ENCODE measurements around the gene ACADM. TPM values are rescaled to one million over a fixed set of nuclear protein-coding genes. Genes with fewer than 3 reads are reported as not detected.

The ACADM gene
- total RNA-seq, 1 donor from 2014 or later = 42.1 TPM

DNA sequence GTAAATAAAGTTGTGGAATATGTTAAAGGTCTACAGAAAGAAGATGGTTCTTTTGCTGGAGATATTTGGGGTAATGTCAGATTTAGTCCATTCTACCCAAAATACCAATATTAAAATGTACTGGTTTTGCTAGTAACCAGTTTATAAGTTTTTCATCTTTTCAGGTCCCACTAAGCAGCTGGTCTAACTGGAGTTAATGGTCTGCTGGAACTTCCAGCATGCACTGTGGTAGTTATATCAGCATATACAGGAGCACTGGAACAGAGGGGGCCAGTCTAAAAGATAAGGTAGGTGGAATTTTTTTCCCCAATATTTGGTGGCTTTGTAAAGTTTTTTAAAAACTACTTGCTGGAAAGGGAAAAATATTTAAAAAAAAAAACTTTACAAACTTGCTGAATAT lies 65.5 kb downstream of the ACADM start:
- Histone ChIP-seq H3K36me3 (peaks cover 65% of the 10 kb centered on the region), H3K9me3 (no peaks in the 10 kb centered on the region), H3K27me3 (no peaks in the 10 kb centered on the region), H3K4me1 (peaks cover 44% of the 10 kb centered on the region), H3K4me3 (no peak overlapping the region), H3K27ac (no peak overlapping the region)
- intact Hi-C loops (cut with DNase I) = no loop called here
- DNase-seq = no peak
- TF ChIP-seq, protein P1, sequence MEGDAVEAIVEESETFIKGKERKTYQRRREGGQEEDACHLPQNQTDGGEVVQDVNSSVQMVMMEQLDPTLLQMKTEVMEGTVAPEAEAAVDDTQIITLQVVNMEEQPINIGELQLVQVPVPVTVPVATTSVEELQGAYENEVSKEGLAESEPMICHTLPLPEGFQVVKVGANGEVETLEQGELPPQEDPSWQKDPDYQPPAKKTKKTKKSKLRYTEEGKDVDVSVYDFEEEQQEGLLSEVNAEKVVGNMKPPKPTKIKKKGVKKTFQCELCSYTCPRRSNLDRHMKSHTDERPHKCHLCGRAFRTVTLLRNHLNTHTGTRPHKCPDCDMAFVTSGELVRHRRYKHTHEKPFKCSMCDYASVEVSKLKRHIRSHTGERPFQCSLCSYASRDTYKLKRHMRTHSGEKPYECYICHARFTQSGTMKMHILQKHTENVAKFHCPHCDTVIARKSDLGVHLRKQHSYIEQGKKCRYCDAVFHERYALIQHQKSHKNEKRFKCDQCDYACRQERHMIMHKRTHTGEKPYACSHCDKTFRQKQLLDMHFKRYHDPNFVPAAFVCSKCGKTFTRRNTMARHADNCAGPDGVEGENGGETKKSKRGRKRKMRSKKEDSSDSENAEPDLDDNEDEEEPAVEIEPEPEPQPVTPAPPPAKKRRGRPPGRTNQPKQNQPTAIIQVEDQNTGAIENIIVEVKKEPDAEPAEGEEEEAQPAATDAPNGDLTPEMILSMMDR (IDR thresholded peaks at IDR 0.05) = no peak
- no peak for ATAC-seq

DNA sequence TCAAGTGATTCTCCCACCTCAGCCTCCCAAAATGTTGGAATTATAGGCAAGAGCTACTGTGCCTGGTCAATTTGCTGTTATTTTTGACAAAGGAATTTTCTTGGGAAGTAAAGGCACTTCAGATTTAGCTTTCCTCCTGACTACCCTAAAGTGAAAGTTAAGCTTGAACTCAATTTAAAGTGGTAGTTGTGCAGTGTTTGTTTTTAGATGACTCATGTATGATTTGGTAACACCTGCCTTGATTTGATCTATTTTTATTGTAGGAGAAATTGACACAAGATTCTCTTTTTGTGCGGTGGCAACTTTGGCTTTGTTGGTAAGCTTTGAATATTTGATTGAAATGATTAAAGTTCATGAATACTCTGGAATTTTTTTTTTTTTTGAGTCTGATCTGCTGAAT lies 66.5 kb downstream of the ACADM start:
- H3K27ac ChIP-seq = no peak overlapping the region
- TF ChIP-seq, protein P1 (IDR thresholded peaks at IDR 0.05) = no peak
- intact Hi-C loops (cut with DNase I) = no loop called here
- no peaks in the 10 kb centered on the region for H3K9me3 ChIP-seq
- no peak for DNase-seq
- H3K4me1 ChIP-seq = peaks cover 44% of the 10 kb centered on the region
- peaks cover 75% of the 10 kb centered on the region for H3K36me3 ChIP-seq
- H3K4me3 ChIP-seq = no peak overlapping the region
- peak; percentile 45 for ATAC-seq
- no peaks in the 10 kb centered on the region for H3K27me3 ChIP-seq

DNA sequence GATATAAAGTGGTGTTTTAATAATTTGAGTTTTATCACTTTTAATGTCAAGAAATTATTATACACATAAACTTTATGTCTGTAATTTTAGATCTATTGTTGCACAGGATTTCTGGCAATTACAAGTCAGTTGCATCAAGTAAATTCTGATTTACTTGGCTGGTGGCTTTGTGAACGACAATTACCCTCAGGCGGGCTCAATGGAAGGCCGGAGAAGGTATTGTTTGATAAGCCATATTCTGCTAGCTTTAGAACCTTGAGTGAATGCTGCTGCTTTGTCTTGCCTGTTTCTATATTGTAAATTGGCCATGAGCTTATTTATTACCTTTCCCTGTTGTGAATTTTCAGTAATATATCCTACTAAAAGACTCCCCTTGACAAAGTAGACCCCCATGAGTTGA lies 67.6 kb downstream of the ACADM start:
- Histone ChIP-seq H3K4me1 (peaks cover 42% of the 10 kb centered on the region), H3K4me3 (no peak overlapping the region), H3K27ac (no peak overlapping the region), H3K9me3 (no peaks in the 10 kb centered on the region), H3K27me3 (no peaks in the 10 kb centered on the region), H3K36me3 (peaks cover 86% of the 10 kb centered on the region)
- TF ChIP-seq, protein P1 (IDR thresholded peaks at IDR 0.05) = no peak
- intact Hi-C loops (cut with DNase I) = no loop called here
- ATAC-seq = no peak
- no peak for DNase-seq

DNA sequence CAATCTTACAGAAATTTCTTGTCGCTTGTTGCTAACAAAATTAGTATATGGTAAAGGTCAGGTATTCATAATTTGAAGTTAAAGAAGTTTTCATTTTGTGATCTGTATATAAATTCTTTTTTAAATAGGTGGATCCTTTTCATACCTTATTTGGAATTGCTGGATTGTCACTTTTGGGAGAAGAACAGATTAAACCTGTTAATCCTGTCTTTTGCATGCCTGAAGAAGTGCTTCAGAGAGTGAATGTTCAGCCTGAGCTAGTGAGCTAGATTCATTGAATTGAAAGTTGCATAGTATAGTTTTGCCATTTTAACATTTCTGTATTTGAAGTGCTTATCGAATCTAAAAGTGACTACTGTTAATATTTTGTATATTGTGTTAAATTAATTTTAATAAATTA lies 69.9 kb downstream of the ACADM start:
- DNase-seq (no peak), ATAC-seq (no peak)
- intact Hi-C loops (cut with DNase I) = no loop called here
- Histone ChIP-seq H3K36me3 (peaks cover 81% of the 10 kb centered on the region), H3K9me3 (no peaks in the 10 kb centered on the region), H3K4me1 (peaks cover 20% of the 10 kb centered on the region), H3K27ac (no peak overlapping the region), H3K27me3 (no peaks in the 10 kb centered on the region), H3K4me3 (no peak overlapping the region)
- TF ChIP-seq, protein P1 (IDR thresholded peaks at IDR 0.05) = no peak

DNA sequence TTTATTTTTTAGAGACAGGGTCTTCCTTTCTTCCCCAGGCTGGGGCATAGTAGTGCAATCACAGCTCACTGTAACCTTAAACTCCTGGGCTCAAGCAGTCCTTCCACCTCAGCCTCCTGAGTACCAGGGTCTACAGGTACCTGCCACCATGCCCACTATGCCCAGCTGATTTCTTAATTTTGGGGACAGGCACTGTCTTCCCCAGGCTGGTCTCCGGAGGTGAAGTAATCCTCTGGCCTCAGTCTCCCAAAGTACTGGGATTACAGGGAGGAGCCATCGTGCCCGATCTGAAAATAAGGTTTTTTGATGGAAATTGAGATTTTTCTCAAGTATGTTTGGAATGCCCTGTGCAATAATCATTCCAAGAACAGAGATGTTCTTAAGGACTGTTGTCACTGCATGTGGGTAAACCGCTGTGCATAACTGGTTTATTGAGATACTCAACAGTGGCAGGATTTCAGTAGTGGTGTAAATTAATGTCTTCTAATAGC lies 71.2 kb downstream of the ACADM start:
- H3K27me3 ChIP-seq = no peaks in the 10 kb centered on the region

More for the DNA sequence above, 71.2 kb downstream of the ACADM start:
- no peaks in the 10 kb centered on the region for H3K9me3 ChIP-seq
- ATAC-seq (no peak), DNase-seq (no peak)
- no peak overlapping the region for H3K27ac ChIP-seq
- intact Hi-C loops (cut with DNase I) = no loop called here
- peaks cover 67% of the 10 kb centered on the region for H3K36me3 ChIP-seq
- no peak overlapping the region for H3K4me3 ChIP-seq
- TF ChIP-seq, protein P1 (IDR thresholded peaks at IDR 0.05) = no peak
- peaks cover 6% of the 10 kb centered on the region for H3K4me1 ChIP-seq
